NCI-H1694 (cell line): ENCODE data around the gene NCOA3.
A peak's percentile ranks its signal among the peaks of the same experiment; 100 is the strongest.
"Not testable (repeated sequence)": the region's sequence is repeated elsewhere in the genome, so short reads cannot be mapped to it uniquely, and the experiment has no call there.

ENCODE experiments used
- DNase-seq: peaks from one replicate; lab custom pipeline; 2025; lab: John Stamatoyannopoulos, UW

The NCOA3 gene

GRCh38 chr20:47501116-47501481, 588 bp upstream of the NCOA3 start:
- peak; percentile 10 for DNase-seq

GRCh38 chr20:47502271-47503239, 868 bp downstream of the NCOA3 start:
- no peak for DNase-seq

- no peak for DNase-seq
These were observed 2.0 kb downstream of the NCOA3 start for GRCh38 chr20:47503685-47504084.

GRCh38 chr20:47506335-47506734, 4.6 kb downstream of the NCOA3 start:
- DNase-seq: no peak

GRCh38 chr20:47506850-47507249, 5.2 kb downstream of the NCOA3 start:
- no peak for DNase-seq

GRCh38 chr20:47507275-47507981, 5.7 kb downstream of the NCOA3 start:
- not testable (repeated sequence) for DNase-seq

GRCh38 chr20:47508278-47508677, 6.6 kb downstream of the NCOA3 start:
- no peak for DNase-seq

GRCh38 chr20:47509104-47509661, 7.5 kb downstream of the NCOA3 start:
- DNase-seq: no peak

GRCh38 chr20:47509685-47510084, 8.0 kb downstream of the NCOA3 start:
- DNase-seq: no peak

- no peak for DNase-seq
These were observed 14.2 kb downstream of the NCOA3 start for GRCh38 chr20:47515843-47516242.

GRCh38 chr20:47521059-47521808, 19.5 kb downstream of the NCOA3 start:
- DNase-seq: no peak

- no peak for DNase-seq
These were observed 22.5 kb downstream of the NCOA3 start for GRCh38 chr20:47524015-47524784.

- no peak for DNase-seq
These were observed 25.5 kb downstream of the NCOA3 start for GRCh38 chr20:47527004-47527800.

- no peak for DNase-seq
These were observed 28.2 kb downstream of the NCOA3 start for GRCh38 chr20:47529840-47530239.

GRCh38 chr20:47531458-47531857, 29.8 kb downstream of the NCOA3 start:
- no peak for DNase-seq

- DNase-seq: no peak
These were observed 30.3 kb downstream of the NCOA3 start for GRCh38 chr20:47532002-47532401.

GRCh38 chr20:47533518-47534062, 31.9 kb downstream of the NCOA3 start:
- no peak for DNase-seq

- no peak for DNase-seq
These were observed 32.7 kb downstream of the NCOA3 start for GRCh38 chr20:47534405-47534804.

- no peak for DNase-seq
These were observed 33.4 kb downstream of the NCOA3 start for GRCh38 chr20:47535088-47535487.

- no peak for DNase-seq
These were observed 34.3 kb downstream of the NCOA3 start for GRCh38 chr20:47535994-47536393.
